ENCODE measurements around the gene GLRX5. TPM values are rescaled to one million over a fixed set of nuclear protein-coding genes. Genes with fewer than 3 reads are reported as not detected.

GLRX5 gene
- total RNA-seq, 1 experiment from 2014 or later = 67.8 TPM

- DNase-seq = no peak
- Mint-ChIP-seq H3K27me3 (ENCODE audit: insufficient read depth, unreplicated experiment) (no peaks in the 10 kb centered on the region), H3K36me3 (ENCODE audit: insufficient read depth, unreplicated experiment) (peaks cover 5% of the 10 kb centered on the region), H3K27ac (ENCODE audit: unreplicated experiment) (peak overlapping the region; percentile 71), H3K4me1 (ENCODE audit: low read depth, unreplicated experiment) (peaks cover 45% of the 10 kb centered on the region), H3K9me3 (ENCODE audit: unreplicated experiment) (no peaks in the 10 kb centered on the region), H3K4me3 (ENCODE audit: unreplicated experiment) (peak overlapping the region; percentile 51)
- BruUV-seq (replicated peaks) = no TSS peak
- CTCF ChIA-PET = interaction anchor here (0.6 to 2.1 kb wide), 5 partner anchors 18 to 56 kb away, joined by 3 to 11 read pairs (median 6); partner anchors contain the start of gene SYNE3
- intact Hi-C loops (cut with micrococcal nuclease; ENCODE audit: unreplicated experiment) = no loop called here
- Histone ChIP-seq H3K4me3 (ENCODE audit: low read depth, low read length) (no peak overlapping the region), H3K9me3 (no peaks in the 10 kb centered on the region), H3K4me1 (peaks cover 71% of the 10 kb centered on the region), H3K36me3 (ENCODE audit: control insufficient read depth, insufficient read depth, low read length) (no peaks in the 10 kb centered on the region), H3K27me3 (replicated peaks; ENCODE audit: control insufficient read depth, insufficient read depth, low read length) (no peaks in the 10 kb centered on the region)
- POLR2A ChIA-PET = no interaction called here
- TF ChIP-seq CTCF (IDR thresholded peaks at IDR 0.05; ENCODE audit: insufficient read depth in 1 of 2, low read depth in 1 of 2, low read length in 1 of 2, severe bottlenecking in 1 of 2, unreplicated experiment in 1 of 2) = no peak
These were observed 36.1 kb upstream of the GLRX5 start for GRCh38 chr14:95498622-95499353.

- peaks cover 39% of the 10 kb centered on the region for H3K4me1 Mint-ChIP-seq (ENCODE audit: low read depth, unreplicated experiment)
- peaks cover 77% of the 10 kb centered on the region for H3K4me1 ChIP-seq
- peak overlapping the region; percentile 71 for H3K27ac Mint-ChIP-seq (ENCODE audit: unreplicated experiment)
- no peaks in the 10 kb centered on the region for H3K27me3 Mint-ChIP-seq (ENCODE audit: insufficient read depth, unreplicated experiment)
- peaks cover 5% of the 10 kb centered on the region for H3K36me3 Mint-ChIP-seq (ENCODE audit: insufficient read depth, unreplicated experiment)
- no peak overlapping the region for H3K4me3 ChIP-seq (ENCODE audit: low read depth, low read length)
- POLR2A ChIA-PET = interaction anchor here (1.2 kb wide), 1 partner anchor 30 kb away, joined by 5 read pairs; no protein-coding TSS in a partner anchor
- CTCF ChIA-PET = interaction anchor here (0.6 to 2.1 kb wide), 5 partner anchors 17 to 57 kb away, joined by 3 to 11 read pairs (median 6); partner anchors contain the start of gene SYNE3
- BruUV-seq (replicated peaks) = no TSS peak
- no peaks in the 10 kb centered on the region for H3K9me3 ChIP-seq
- H3K9me3 Mint-ChIP-seq (ENCODE audit: unreplicated experiment) = no peaks in the 10 kb centered on the region
- H3K27me3 ChIP-seq (replicated peaks; ENCODE audit: control insufficient read depth, insufficient read depth, low read length) = no peaks in the 10 kb centered on the region
- TF ChIP-seq CTCF (IDR thresholded peaks at IDR 0.05; ENCODE audit: insufficient read depth in 1 of 2, low read depth in 1 of 2, low read length in 1 of 2, severe bottlenecking in 1 of 2, unreplicated experiment in 1 of 2) = no peak
- peak overlapping the region; percentile 51 for H3K4me3 Mint-ChIP-seq (ENCODE audit: unreplicated experiment)
- intact Hi-C loops (cut with micrococcal nuclease; ENCODE audit: unreplicated experiment) = no loop called here
- H3K36me3 ChIP-seq (ENCODE audit: control insufficient read depth, insufficient read depth, low read length) = no peaks in the 10 kb centered on the region
- DNase-seq = peak in 1 of 2 experiments; percentile 61
These were observed 35.5 kb upstream of the GLRX5 start for GRCh38 chr14:95499354-95499750.

- no peaks in the 10 kb centered on the region for H3K9me3 Mint-ChIP-seq (ENCODE audit: unreplicated experiment)
- peaks cover 78% of the 10 kb centered on the region for H3K4me1 ChIP-seq
- H3K36me3 Mint-ChIP-seq (ENCODE audit: insufficient read depth, unreplicated experiment) = peaks cover 5% of the 10 kb centered on the region
- no peaks in the 10 kb centered on the region for H3K9me3 ChIP-seq
- H3K27me3 ChIP-seq (replicated peaks; ENCODE audit: control insufficient read depth, insufficient read depth, low read length) = no peaks in the 10 kb centered on the region
- POLR2A ChIA-PET = interaction anchor here (0.6 to 1.2 kb wide), 2 partner anchors 24 to 31 kb away, joined by 3 to 5 read pairs; no protein-coding TSS in a partner anchor
- intact Hi-C loops (cut with micrococcal nuclease; ENCODE audit: unreplicated experiment) = no loop called here
- H3K27ac Mint-ChIP-seq (ENCODE audit: unreplicated experiment) = peak overlapping the region; percentile 71
- H3K4me3 Mint-ChIP-seq (ENCODE audit: unreplicated experiment) = peak overlapping the region; percentile 18
- no peak for TF ChIP-seq CTCF (IDR thresholded peaks at IDR 0.05; ENCODE audit: insufficient read depth in 1 of 2, low read depth in 1 of 2, low read length in 1 of 2, severe bottlenecking in 1 of 2, unreplicated experiment in 1 of 2)
- no peaks in the 10 kb centered on the region for H3K36me3 ChIP-seq (ENCODE audit: control insufficient read depth, insufficient read depth, low read length)
- CTCF ChIA-PET = interaction anchor here (2.0 to 2.1 kb wide), 2 partner anchors 48 to 58 kb away, joined by 7 to 11 read pairs; no protein-coding TSS in a partner anchor
- no peak overlapping the region for H3K4me3 ChIP-seq (ENCODE audit: low read depth, low read length)
- H3K4me1 Mint-ChIP-seq (ENCODE audit: low read depth, unreplicated experiment) = peaks cover 38% of the 10 kb centered on the region
- no peaks in the 10 kb centered on the region for H3K27me3 Mint-ChIP-seq (ENCODE audit: insufficient read depth, unreplicated experiment)
- BruUV-seq (replicated peaks) = no TSS peak
- no peak for DNase-seq
These were observed 34.6 kb upstream of the GLRX5 start for GRCh38 chr14:95500201-95500681.
